Adrenal gland (tissue), 5 donors: ENCODE measurements around the gene CDH20.

Experiments
- POLR2A ChIP-seq, 2 donors: fragments of 450-650 bp; IDR thresholded peaks; one replicate each; pipeline ENCODE4 v1.6.1; 2017; ENCODE audit warnings: antibody characterized with exemption in 2 of 2, mild to moderate bottlenecking in 2 of 2, moderate library complexity in 1 of 2
- TF ChIP-seq, protein P1 (sequence below), 6 experiments: fragments of 450-650 bp in 4 of 6; fragments of 200-600 bp in 2 of 6; sonication (generic) in 1 of 6; IDR thresholded peaks; 1 replicate in 5 of 6; 2 replicates in 1 of 6; pipeline versions ENCODE4 v1.5.1 to v1.8.0; 2016 to 2021; ENCODE audit warnings: antibody characterized with exemption in 6 of 6, mild to moderate bottlenecking in 2 of 6, moderate library complexity in 1 of 6
- donor health status: DM: no; HTN: no; CAD: no.

DNA sequence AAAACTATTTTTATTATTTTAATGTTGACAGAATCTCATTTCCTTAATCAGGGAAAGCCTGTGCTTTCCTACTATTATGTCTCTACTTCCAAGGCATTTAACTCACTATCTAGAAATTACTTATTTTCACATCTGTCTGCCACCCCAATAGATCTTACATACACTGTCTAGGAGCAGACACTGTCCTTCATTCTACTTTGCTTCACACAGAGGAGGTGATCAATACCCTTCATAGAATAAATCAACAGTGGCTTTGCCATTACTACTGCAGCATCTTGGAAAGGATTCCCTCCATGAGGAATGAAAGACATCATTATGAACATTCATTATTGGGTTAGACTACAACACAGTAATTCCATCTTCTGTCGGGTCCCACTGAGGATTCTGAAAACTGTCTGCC is 31.7 kb downstream of the CDH20 start:
- TF ChIP-seq, protein P1, sequence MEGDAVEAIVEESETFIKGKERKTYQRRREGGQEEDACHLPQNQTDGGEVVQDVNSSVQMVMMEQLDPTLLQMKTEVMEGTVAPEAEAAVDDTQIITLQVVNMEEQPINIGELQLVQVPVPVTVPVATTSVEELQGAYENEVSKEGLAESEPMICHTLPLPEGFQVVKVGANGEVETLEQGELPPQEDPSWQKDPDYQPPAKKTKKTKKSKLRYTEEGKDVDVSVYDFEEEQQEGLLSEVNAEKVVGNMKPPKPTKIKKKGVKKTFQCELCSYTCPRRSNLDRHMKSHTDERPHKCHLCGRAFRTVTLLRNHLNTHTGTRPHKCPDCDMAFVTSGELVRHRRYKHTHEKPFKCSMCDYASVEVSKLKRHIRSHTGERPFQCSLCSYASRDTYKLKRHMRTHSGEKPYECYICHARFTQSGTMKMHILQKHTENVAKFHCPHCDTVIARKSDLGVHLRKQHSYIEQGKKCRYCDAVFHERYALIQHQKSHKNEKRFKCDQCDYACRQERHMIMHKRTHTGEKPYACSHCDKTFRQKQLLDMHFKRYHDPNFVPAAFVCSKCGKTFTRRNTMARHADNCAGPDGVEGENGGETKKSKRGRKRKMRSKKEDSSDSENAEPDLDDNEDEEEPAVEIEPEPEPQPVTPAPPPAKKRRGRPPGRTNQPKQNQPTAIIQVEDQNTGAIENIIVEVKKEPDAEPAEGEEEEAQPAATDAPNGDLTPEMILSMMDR (IDR thresholded peaks at IDR 0.05), result no peak
- TF ChIP-seq POLR2A (IDR thresholded peaks at IDR 0.05), result no peak
